Ovary (tissue), 9 donors: Measurements from ENCODE around the gene TUBB2A. TPM values are rescaled to one million over a fixed set of nuclear protein-coding genes. Genes with fewer than 3 reads are reported as not detected.
"Not testable (repeated sequence)": the region's sequence is repeated elsewhere in the genome, so short reads cannot be mapped to it uniquely, and the experiment has no call there.

Source experiments
- DNase-seq, 5 donors: peaks; one replicate each; pipeline ENCODE4 v3.0.0-alpha.2; 2019 to 2020
- H3K27ac ChIP-seq, 2 donors: fragments of 200-600 bp; one replicate each; pipeline versions ENCODE4 v1.5.1 to v1.8.0; 2019 to 2022
- H3K27me3 ChIP-seq: fragments of 200-600 bp; one replicate; pipeline ENCODE4 v1.8.0; 2022
- H3K36me3 ChIP-seq: fragments of 200-600 bp; sonication (generic); one replicate; pipeline ENCODE4 v1.5.1; 2019
- H3K4me1 ChIP-seq: one replicate; pipeline ENCODE4 v1.8.1; 2013; ENCODE audit warnings: mild to moderate bottlenecking, moderate library complexity; ENCODE audit not compliant: insufficient read depth
- H3K4me3 ChIP-seq: fragments of 200-600 bp; sonication (generic); one replicate; pipeline ENCODE4 v1.5.1; 2017
- H3K9me3 ChIP-seq, 2 donors: fragments of 200-600 bp in 1 of 2; sonication (generic) in 1 of 2; one replicate each; pipeline versions ENCODE4 v1.5.1 to v1.8.1; 2013 to 2019; ENCODE audit warnings: mild to moderate bottlenecking in 1 of 2, moderate library complexity in 1 of 2
- EP300 ChIP-seq: sonication (generic); formaldehyde crosslinking; IDR thresholded peaks from one replicate; pipeline ENCODE4 v1.6.1; 2017; ENCODE audit warnings: antibody characterized with exemption
- POLR2A ChIP-seq: fragments of 450-650 bp; IDR thresholded peaks from one replicate; pipeline ENCODE4 v1.6.1; 2017; ENCODE audit warnings: antibody characterized with exemption, mild to moderate bottlenecking, moderate library complexity
- WGBS, 3 donors: extraction: QIAGEN DNeasy Blood & Tissue Kit in 1 of 3; methylation state at CpG; one replicate each; pipeline versions ENCODE4 v1.1.5 to v1.1.7; 2013 to 2017; 5-methylcytosine and 5-hydroxymethylcytosine counted together
- intact Hi-C, 4 donors: fragments of 100-400 bp; cut with DNase I; formaldehyde crosslinking; loops; one replicate each; pipeline versions ENCODE4 v1.11.0 to v1.15.1; 2022 to 2023
- polyA plus RNA-seq, 2 donors: library from polyadenylated mRNA; stranded (reverse); fragments of 200-250 nt in 1 of 2; fragments of 350-450 nt in 1 of 2; fragmentation: Illumina TruSeq in 1 of 2; extraction: RNeasy Lipid Tissue Mini Kit (QIAGEN cat#74804) in 1 of 2; gene quantifications; one replicate each; pipeline ENCODE4 v1.2.3, GENCODE V29; 2013 to 2014
- total RNA-seq, 7 donors: library from RNA; depleted of rRNA in 2 of 7; stranded (reverse); fragments of >200 nt in 2 of 7; fragmentation: NEBNext Ultra II Directional in 3 of 7; extraction: Animal tissue kit (Norgen Biotek cat#: 25700) in 3 of 7; gene quantifications; one replicate each; pipeline versions ENCODE4 v1.1.0 to v1.2.4, GENCODE V29; 2016 to 2023
- TF ChIP-seq, protein P1 (sequence below), 3 donors: fragments of 450-650 bp in 2 of 3; fragments of 200-600 bp in 1 of 3; IDR thresholded peaks; one replicate each; pipeline versions ENCODE4 v1.5.1 to v1.8.0; 2016 to 2022; ENCODE audit warnings: antibody characterized with exemption in 3 of 3, mild to moderate bottlenecking in 1 of 3
- donor health status: DM: no; HTN: no; CAD: no; lungs with moderate emphysema.
- donor health status: DM: no; HTN: no; CAD: no.
- donor health status: Bipolar disorder and iron deficiency.
- donor health status: DM: yes; HTN: yes; CAD: no.
- donor health status: DM: no; HTN: no; CAD: no.
- donor health status: DM: yes; HTN: yes; CAD: no.

The TUBB2A gene
- total and polyA plus RNA-seq, 9 donors = 5.7 to 32.7 (median 10.9) TPM

DNA sequence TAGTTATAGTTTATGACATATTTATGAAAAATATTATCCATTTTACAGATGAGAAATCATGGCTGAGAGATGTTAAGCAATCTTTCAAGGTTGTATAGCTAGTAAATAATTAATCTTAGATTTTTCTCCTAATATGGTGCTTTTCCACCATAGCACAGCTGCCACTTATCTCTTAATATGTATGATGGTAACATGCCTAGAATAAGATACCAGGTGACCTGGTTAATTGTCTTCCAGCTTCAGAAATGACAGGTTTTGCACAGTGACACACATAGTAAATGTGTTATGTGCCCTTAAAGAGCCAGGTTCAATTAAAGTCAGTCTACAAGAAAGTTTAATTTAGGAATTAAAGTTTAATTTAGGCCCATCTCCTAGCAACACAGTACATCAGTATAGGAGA lies 14.8 kb downstream of the TUBB2A start:
- no peaks in the 10 kb centered on the region for H3K4me1 ChIP-seq
- no peak overlapping the region for H3K27ac ChIP-seq
- H3K4me3 ChIP-seq = no peak overlapping the region
- no peaks in the 10 kb centered on the region for H3K36me3 ChIP-seq
- no peaks in the 10 kb centered on the region for H3K9me3 ChIP-seq
- intact Hi-C loops = no loop called here
- TF ChIP-seq EP300 (no peak), POLR2A (no peak)
- TF ChIP-seq, protein P1, sequence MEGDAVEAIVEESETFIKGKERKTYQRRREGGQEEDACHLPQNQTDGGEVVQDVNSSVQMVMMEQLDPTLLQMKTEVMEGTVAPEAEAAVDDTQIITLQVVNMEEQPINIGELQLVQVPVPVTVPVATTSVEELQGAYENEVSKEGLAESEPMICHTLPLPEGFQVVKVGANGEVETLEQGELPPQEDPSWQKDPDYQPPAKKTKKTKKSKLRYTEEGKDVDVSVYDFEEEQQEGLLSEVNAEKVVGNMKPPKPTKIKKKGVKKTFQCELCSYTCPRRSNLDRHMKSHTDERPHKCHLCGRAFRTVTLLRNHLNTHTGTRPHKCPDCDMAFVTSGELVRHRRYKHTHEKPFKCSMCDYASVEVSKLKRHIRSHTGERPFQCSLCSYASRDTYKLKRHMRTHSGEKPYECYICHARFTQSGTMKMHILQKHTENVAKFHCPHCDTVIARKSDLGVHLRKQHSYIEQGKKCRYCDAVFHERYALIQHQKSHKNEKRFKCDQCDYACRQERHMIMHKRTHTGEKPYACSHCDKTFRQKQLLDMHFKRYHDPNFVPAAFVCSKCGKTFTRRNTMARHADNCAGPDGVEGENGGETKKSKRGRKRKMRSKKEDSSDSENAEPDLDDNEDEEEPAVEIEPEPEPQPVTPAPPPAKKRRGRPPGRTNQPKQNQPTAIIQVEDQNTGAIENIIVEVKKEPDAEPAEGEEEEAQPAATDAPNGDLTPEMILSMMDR (IDR thresholded peaks at IDR 0.05) = no peak
- H3K27me3 ChIP-seq = no peaks in the 10 kb centered on the region
- no peak for DNase-seq

DNA sequence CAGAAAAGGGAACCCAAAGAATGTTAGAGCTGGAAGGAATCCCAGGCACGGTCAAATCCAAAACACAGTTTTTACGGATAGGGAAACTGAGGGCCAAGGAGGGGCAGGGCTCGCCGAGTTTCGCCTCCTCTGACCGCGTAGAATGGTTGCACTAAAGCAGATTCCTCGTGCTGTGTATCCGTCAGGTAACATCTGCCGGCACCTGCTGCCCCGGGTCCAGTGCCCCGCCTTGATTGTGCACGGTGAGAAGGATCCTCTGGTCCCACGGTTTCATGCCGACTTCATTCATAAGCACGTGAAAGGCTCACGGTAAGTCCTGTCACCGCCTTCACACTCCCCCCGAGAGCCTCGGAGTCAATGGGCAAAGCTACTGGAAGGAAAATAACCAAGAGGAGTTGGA lies 17.1 kb downstream of the TUBB2A start:
- Histone ChIP-seq H3K27me3 (no peaks in the 10 kb centered on the region), H3K4me1 (no peaks in the 10 kb centered on the region), H3K9me3 (no peaks in the 10 kb centered on the region), H3K36me3 (no peaks in the 10 kb centered on the region), H3K4me3 (no peak overlapping the region), H3K27ac (no peak overlapping the region)
- DNase-seq = no peak
- TF ChIP-seq, protein P1 (IDR thresholded peaks at IDR 0.05) = no peak
- TF ChIP-seq EP300 = no peak
- TF ChIP-seq POLR2A = no peak
- WGBS, 3 donors = 90 to 93% (median 92%) methylated on average over 20 of the region's 20 CpGs
- intact Hi-C loops = no loop called here

DNA sequence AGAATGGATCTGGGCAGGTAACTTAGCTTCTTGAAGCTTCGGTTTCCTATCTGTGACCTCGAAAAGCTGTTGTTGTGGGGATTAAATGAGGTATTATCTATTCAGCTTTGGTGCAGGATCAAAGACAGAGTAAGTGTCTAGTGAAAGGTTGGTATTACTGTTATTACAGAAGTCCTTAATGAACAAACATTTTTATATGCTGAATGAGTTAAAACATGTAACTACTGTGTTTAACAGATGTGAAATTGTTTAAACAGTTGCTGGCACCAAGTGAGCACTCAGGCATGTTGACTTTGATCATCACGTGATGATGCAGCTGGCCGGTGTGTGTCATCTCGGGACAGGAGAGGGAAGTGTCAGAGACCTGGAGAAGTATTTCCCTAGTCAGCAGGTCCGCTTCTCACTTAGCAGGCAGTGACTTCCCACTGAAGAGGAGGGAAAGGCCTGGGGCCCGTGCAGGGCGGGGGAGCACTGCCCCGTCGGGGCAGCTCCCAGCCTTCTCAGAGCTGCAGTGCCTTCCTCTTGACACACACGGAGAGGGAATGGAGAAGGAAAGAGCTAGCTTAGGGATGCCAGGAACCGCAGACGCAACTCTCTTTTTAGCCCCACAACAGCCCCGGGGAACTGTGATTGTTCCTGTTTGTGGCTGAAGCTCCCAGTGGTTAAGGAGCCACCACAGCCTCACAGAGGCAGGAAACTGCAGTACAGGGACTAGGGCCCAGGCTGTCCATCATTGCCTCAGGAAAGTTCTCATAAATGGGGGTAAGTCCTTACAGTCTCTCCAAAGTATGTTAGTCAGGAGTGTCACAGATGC lies 18.0 kb downstream of the TUBB2A start:
- no peaks in the 10 kb centered on the region for H3K9me3 ChIP-seq
- H3K36me3 ChIP-seq = no peaks in the 10 kb centered on the region
- H3K4me1 ChIP-seq = no peaks in the 10 kb centered on the region
- intact Hi-C loops = no loop called here
- TF ChIP-seq EP300 = no peak
- TF ChIP-seq, protein P1 (IDR thresholded peaks at IDR 0.05) = no peak
- DNase-seq = no peak
- no peaks in the 10 kb centered on the region for H3K27me3 ChIP-seq
- 27 to 50% (median 32%) methylated on average over 14 of the region's 14 CpGs for WGBS, 3 donors
- no peak overlapping the region for H3K27ac ChIP-seq
- no peak overlapping the region for H3K4me3 ChIP-seq

DNA sequence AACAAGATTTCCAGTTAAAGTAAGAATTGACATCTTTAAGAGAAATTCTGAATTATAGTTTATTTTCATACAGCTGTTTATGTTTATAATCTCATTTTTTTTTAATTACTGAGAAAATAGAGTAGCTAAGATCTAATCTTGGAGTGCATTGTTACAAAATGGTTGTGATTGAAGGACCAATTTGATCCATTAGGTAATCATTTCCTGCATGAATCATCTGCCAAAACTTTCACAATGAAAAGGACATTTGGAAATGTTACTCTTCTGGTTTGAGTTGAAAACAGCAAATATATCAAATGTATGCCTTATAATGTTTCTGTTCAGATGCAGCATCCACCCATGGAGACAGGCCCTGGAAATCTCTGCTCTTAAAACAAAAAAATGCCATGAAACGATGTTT lies 19.0 kb downstream of the TUBB2A start:
- Histone ChIP-seq H3K4me1 (no peaks in the 10 kb centered on the region), H3K27me3 (no peaks in the 10 kb centered on the region), H3K36me3 (no peaks in the 10 kb centered on the region), H3K4me3 (no peak overlapping the region), H3K27ac (no peak overlapping the region), H3K9me3 (no peaks in the 10 kb centered on the region)
- DNase-seq = no peak
- 51 to 71% (median 60%) methylated on average over 1 of the region's 1 CpG for WGBS, 3 donors
- TF ChIP-seq, protein P1 (IDR thresholded peaks at IDR 0.05) = no peak
- no peak for TF ChIP-seq EP300
- TF ChIP-seq POLR2A = no peak
- intact Hi-C loops = no loop called here

DNA sequence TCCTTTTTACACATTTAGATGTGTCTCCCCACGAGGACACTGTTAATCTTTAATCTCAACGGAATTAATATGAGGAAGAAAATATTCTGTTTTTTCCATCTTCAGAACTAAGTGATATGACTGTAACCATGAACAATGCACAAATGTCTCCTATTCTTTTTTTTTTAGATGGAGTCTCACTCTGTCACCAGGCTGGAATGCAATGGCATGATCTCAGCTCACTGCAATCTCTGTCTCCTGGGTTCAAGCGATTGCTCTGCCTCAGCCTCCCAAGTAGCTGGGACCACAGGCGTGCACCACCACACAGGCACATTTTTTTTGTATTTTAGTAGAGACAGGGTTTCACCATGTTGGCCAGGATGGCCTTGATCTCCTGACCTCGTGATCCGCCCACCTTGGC lies 19.5 kb downstream of the TUBB2A start:
- H3K36me3 ChIP-seq, H3K27ac ChIP-seq, H3K9me3 ChIP-seq, H3K27me3 ChIP-seq, intact Hi-C loops, H3K4me3 ChIP-seq, DNase-seq, H3K4me1 ChIP-seq: not testable (repeated sequence)
- 85 to 92% (median 91%) methylated on average over 6 of the region's 6 CpGs for WGBS, 3 donors
